Endothelial cell of umbilical vein (primary cell): ENCODE data around the gene C1orf159. TPM values are rescaled to one million over a fixed set of nuclear protein-coding genes. Genes with fewer than 3 reads are reported as not detected.

Experiments
- BruUV-seq: library from RNA; stranded (reverse); fragments of 400-500 nt; replicated peaks from 2 replicates; lab custom pipeline; 2021; lab: Mats Ljungman, UMichigan
- CTCF ChIA-PET: fragments of 300-600, 350-600 bp; sonication (Branson Sonifier 250); formaldehyde crosslinking; loops from one replicate; lab custom pipeline; 2021; ENCODE audit warnings: antibody characterized with exemption, inconsistent platforms; lab: Charles Lee
- POLR2A ChIA-PET: fragments of 300-600, 350-600 bp; sonication (Branson Sonifier 250); formaldehyde crosslinking; loops from one replicate; lab custom pipeline; 2021; ENCODE audit warnings: antibody characterized with exemption, inconsistent platforms; lab: Charles Lee
- DNase-seq: peaks from one replicate; pipeline ENCODE4 v3.0.0-alpha.2; 2011; ENCODE audit warnings: low read depth, low spot score
- FAIRE-seq: peaks from 2 replicates; lab custom pipeline; 2011; peaks lifted over from hg19 to GRCh38; lab: Jason Lieb, UNC
- H2AFZ ChIP-seq: 2 replicates; pipeline ENCODE4 v1.6.0; 2012; ENCODE audit warnings: low read depth, low read length, control low read depth, inconsistent platforms
- H3K27ac ChIP-seq: 2 replicates; pipeline ENCODE4 v1.5.1; 2011; ENCODE audit warnings: low read depth, mild to moderate bottlenecking, control low read depth, low read length, moderate library complexity; ENCODE audit not compliant: insufficient read depth
- H3K27me3 ChIP-seq, 2 experiments: 2 replicates each; pipeline versions ENCODE4 v1.6.0 to v1.6.1; 2011; ENCODE audit warnings: low read length in 2 of 2, mixed read lengths in 1 of 2; ENCODE audit not compliant: control insufficient read depth in 2 of 2, insufficient read depth in 2 of 2
- H3K36me3 ChIP-seq, 2 experiments: 2 replicates in 1 of 2; 3 replicates in 1 of 2; pipeline ENCODE4 v1.5.1; 2011; ENCODE audit warnings: low read length in 2 of 2, mild to moderate bottlenecking in 1 of 2, moderate library complexity in 1 of 2; ENCODE audit not compliant: control insufficient read depth in 2 of 2, insufficient read depth in 2 of 2; ENCODE audit errors: extremely low read depth in 1 of 2
- H3K4me1 ChIP-seq: 3 replicates; pipeline ENCODE4 v1.5.1; 2011; ENCODE audit warnings: mild to moderate bottlenecking, low read length; ENCODE audit not compliant: control insufficient read depth, insufficient read depth; ENCODE audit errors: extremely low read depth
- H3K4me2 ChIP-seq: 2 replicates; pipeline ENCODE4 v1.6.1; 2011; ENCODE audit warnings: low read length, control low read depth, mixed read lengths; ENCODE audit not compliant: insufficient read depth
- H3K4me3 ChIP-seq, 3 experiments: fragments of 200-600 bp in 1 of 3; sonication (generic), shearing (Covaris generic) in 1 of 3; replicated peaks in 1 of 3; 2 replicates each; pipeline ENCODE4 v1.5.1; 2011 to 2016; ENCODE audit warnings: control low read depth in 3 of 3, low read length in 3 of 3, mild to moderate bottlenecking in 2 of 3, inconsistent platforms in 1 of 3, low read depth in 1 of 3, moderate library complexity in 1 of 3; ENCODE audit not compliant: insufficient read depth in 1 of 3
- H3K79me2 ChIP-seq: 2 replicates; pipeline ENCODE4 v1.6.0; 2012; ENCODE audit warnings: low read length, inconsistent platforms; ENCODE audit not compliant: control insufficient read depth, insufficient read depth
- H3K9ac ChIP-seq: replicated peaks from 2 replicates; pipeline ENCODE3; 2011; ENCODE audit warnings: low read length, control low read depth; ENCODE audit not compliant: insufficient read depth; ENCODE audit errors: extremely low read depth
- H3K9me1 ChIP-seq: replicated peaks from 3 replicates; pipeline ENCODE4 v1.6.0; 2011; ENCODE audit warnings: mild to moderate bottlenecking, low read length; ENCODE audit not compliant: control insufficient read depth, insufficient read depth; ENCODE audit errors: extremely low read depth
- H3K9me3 ChIP-seq: replicated peaks from 2 replicates; pipeline ENCODE4 v1.5.1; 2012; ENCODE audit warnings: low read length, inconsistent platforms; ENCODE audit not compliant: control insufficient read depth, insufficient read depth
- H4K20me1 ChIP-seq: replicated peaks from 2 replicates; pipeline ENCODE3; 2011; ENCODE audit warnings: mild to moderate bottlenecking, low read length; ENCODE audit not compliant: control insufficient read depth, insufficient read depth; ENCODE audit errors: extremely low read depth
- EZH2 ChIP-seq: IDR thresholded peaks from 2 replicates; pipeline ENCODE4 v1.6.1; 2012; ENCODE audit warnings: borderline replicate concordance, low read depth, mild to moderate bottlenecking, moderate library complexity, low read length, inconsistent platforms; ENCODE audit not compliant: severe bottlenecking
- FOS ChIP-seq: IDR thresholded peaks from 2 replicates; pipeline ENCODE4 v1.6.1; 2011; ENCODE audit warnings: mild to moderate bottlenecking, low read length, moderate library complexity, borderline replicate concordance; ENCODE audit not compliant: insufficient read depth
- GATA2 ChIP-seq: IDR thresholded peaks from 2 replicates; pipeline ENCODE4 v1.7.0; 2011; ENCODE audit warnings: low read depth, mild to moderate bottlenecking, moderate library complexity, mixed read lengths, low read length; ENCODE audit not compliant: insufficient read length, insufficient read depth
- JUN ChIP-seq: IDR thresholded peaks from 2 replicates; pipeline ENCODE4 v1.6.1; 2011; ENCODE audit warnings: borderline replicate concordance, low read depth; ENCODE audit not compliant: insufficient read length, insufficient read depth
- MYC ChIP-seq: IDR thresholded peaks from one replicate; pipeline ENCODE4 v1.6.1; 2011; ENCODE audit warnings: mild to moderate bottlenecking, low read depth, low read length
- POLR2A ChIP-seq: IDR thresholded peaks from 2 replicates; pipeline ENCODE4 v1.6.1; 2012; ENCODE audit warnings: low read depth, mild to moderate bottlenecking, control low read depth, low read length
- POLR2AphosphoS5 ChIP-seq: IDR thresholded peaks from 2 replicates; pipeline ENCODE4 v1.6.1; 2012; ENCODE audit warnings: low read depth, mild to moderate bottlenecking, control low read depth, low read length, moderate library complexity; ENCODE audit not compliant: insufficient read depth
- dilution Hi-C: fragments of 300-500 bp; cut with MboI; formaldehyde crosslinking; loops from one replicate; pipeline ENCODE4 v1.15.0; 2019; ENCODE audit warnings: low sequenced_read_pairs; ENCODE audit not compliant: extremely low pct_ligation_motif_present
- intact Hi-C: fragments of 100-400 bp; cut with micrococcal nuclease; formaldehyde crosslinking; loops from one replicate; pipeline ENCODE4 v1.10.0; 2022
- polyA plus RNA-seq, 4 experiments: library from polyadenylated mRNA; depleted of rRNA in 3 of 4; stranded (reverse) in 3 of 4; unstranded in 1 of 4; fragments of >200 nt; gene quantifications; 2 replicates each; pipeline versions ENCODE4 v1.2.1 to v1.2.3, GENCODE V29; 2011 to 2012; ENCODE audit warnings: missing spikeins in 1 of 4
- total RNA-seq: library from RNA; stranded (reverse); gene quantifications from 2 replicates; pipeline ENCODE4 v1.2.3, GENCODE V29; 2021
- TF ChIP-seq, protein P1 (sequence below), 2 donors: IDR thresholded peaks; 1 replicate in 1 of 2; 2 replicates in 1 of 2; pipeline ENCODE4 v1.5.1; 2011; ENCODE audit warnings: low read length in 2 of 2, mild to moderate bottlenecking in 2 of 2, moderate library complexity in 2 of 2, control low read depth in 1 of 2, inconsistent platforms in 1 of 2, low read depth in 1 of 2; ENCODE audit not compliant: insufficient read depth in 1 of 2; ENCODE audit errors: extremely low read depth in 1 of 2
- TF ChIP-seq, protein P2 (sequence below): IDR thresholded peaks from 2 replicates; pipeline ENCODE4 v1.6.1; 2011; ENCODE audit not compliant: insufficient read depth, insufficient read length

The C1orf159 gene
- total and polyA plus RNA-seq, 2 donors (not counting 3 experiments of a cell fraction or from before 2014, with no cell fraction given): 16.1 to 20.1 TPM

DNA sequence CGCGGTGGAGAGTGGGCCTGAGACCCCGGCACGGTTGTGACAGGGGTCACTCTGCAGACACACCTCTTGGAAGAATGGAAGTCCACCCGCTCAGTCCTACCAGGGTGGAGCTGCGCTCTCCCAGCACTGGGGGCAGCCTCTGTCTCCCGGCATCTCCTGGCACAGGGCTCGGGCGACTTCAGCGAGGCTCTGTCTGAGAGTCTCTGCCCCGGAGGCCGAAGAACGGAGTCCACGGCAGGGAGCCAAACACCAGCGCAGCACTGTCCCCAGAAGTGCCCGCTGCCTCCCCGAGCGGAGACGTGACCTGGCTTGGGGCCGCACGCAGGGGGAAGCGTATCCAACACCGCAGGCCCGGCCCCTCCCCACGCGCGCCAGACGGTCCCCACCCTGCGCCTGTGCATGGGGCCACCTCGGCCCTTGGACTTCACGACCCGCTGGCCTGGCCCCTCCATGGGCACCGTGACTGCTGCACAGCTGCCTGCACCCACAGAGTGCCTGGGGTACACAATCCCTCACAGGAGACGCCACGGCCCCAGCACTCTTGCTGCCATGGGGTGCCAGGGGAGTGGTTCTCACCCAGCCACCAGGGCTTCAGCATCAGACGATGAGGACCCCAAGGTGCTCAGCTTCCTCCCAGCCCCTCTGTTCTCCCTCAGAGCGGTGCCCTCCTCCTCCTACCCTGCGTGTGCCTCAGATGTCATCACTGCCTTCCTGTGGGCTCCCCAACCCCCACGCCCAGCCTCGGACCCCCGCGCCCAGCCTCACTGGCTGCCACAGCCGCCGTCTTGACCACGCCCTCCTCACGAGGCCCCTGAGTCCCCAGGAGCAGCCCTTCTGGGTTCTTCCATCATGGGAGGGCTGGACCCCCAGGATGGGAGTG is 26.8 kb downstream of the C1orf159 start:
- FAIRE-seq (no peak), DNase-seq (no peak)
- ChIA-PET POLR2A (no interaction called here), CTCF (interaction anchor here (0.9 kb wide), 1 partner anchor 10 kb away, joined by 3 read pairs; no protein-coding TSS in a partner anchor)
- Histone ChIP-seq H3K4me3 (no peak overlapping the region), H3K9me3 (no peaks in the 10 kb centered on the region), H3K27me3 (no peaks in the 10 kb centered on the region), H4K20me1 (no peaks in the 10 kb centered on the region), H3K27ac (no peak overlapping the region), H3K4me1 (no peaks in the 10 kb centered on the region), H3K9me1 (no peaks in the 10 kb centered on the region), H3K4me2 (no peak overlapping the region), H3K79me2 (no peaks in the 10 kb centered on the region), H2AFZ (no peak overlapping the region), H3K36me3 (no peaks in the 10 kb centered on the region), H3K9ac (no peak overlapping the region)
- intact Hi-C loops (no loop called here), dilution Hi-C loops (no loop called here)
- BruUV-seq: no TSS peak
- TF ChIP-seq, protein P1, sequence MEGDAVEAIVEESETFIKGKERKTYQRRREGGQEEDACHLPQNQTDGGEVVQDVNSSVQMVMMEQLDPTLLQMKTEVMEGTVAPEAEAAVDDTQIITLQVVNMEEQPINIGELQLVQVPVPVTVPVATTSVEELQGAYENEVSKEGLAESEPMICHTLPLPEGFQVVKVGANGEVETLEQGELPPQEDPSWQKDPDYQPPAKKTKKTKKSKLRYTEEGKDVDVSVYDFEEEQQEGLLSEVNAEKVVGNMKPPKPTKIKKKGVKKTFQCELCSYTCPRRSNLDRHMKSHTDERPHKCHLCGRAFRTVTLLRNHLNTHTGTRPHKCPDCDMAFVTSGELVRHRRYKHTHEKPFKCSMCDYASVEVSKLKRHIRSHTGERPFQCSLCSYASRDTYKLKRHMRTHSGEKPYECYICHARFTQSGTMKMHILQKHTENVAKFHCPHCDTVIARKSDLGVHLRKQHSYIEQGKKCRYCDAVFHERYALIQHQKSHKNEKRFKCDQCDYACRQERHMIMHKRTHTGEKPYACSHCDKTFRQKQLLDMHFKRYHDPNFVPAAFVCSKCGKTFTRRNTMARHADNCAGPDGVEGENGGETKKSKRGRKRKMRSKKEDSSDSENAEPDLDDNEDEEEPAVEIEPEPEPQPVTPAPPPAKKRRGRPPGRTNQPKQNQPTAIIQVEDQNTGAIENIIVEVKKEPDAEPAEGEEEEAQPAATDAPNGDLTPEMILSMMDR (IDR thresholded peaks at IDR 0.05; ENCODE audit: extremely low read depth in 1 of 2, insufficient read depth in 1 of 2, low read depth in 1 of 2, low read length in 2 of 2): no peak
- TF ChIP-seq JUN: no peak
- TF ChIP-seq POLR2AphosphoS5: no peak
- no peak for TF ChIP-seq GATA2
- no peak for TF ChIP-seq FOS
- TF ChIP-seq, protein P2, sequence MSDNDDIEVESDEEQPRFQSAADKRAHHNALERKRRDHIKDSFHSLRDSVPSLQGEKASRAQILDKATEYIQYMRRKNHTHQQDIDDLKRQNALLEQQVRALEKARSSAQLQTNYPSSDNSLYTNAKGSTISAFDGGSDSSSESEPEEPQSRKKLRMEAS: no peak
- no peak for TF ChIP-seq POLR2A
- TF ChIP-seq EZH2: no peak
- TF ChIP-seq MYC: no peak
